GM18517 (cell line): ENCODE results near the gene NT5DC2.

Source experiments
- ATAC-seq: cut with Tn5 transposase; IDR thresholded peaks from one replicate; pipeline ENCODE4 v1.9.1; 2021; ENCODE audit warnings: mild to moderate bottlenecking, moderate library complexity; ENCODE audit not compliant: unreplicated experiment

Gene NT5DC2

DNA sequence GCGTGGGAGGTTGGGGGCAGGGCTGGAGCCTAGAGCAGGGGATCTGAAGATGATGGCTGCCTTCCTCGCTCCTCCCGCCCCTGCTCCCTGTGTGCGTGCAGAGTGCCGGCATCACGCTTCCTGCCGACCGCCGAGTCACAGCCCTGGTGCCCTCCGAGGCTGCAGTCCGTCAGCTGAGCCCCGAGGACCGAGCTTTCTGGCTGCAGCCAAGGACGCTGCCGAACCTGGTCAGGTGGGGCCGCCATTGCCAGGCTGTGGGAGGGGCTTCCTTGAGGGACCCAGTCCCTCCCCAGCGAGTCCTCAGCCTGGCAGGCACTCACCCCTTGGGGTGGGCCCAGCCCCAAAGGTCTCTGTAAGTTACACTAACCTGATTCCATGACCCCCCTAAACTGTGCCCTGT, 20.9 kb downstream of the NT5DC2 start:
- ATAC-seq: no peak

DNA sequence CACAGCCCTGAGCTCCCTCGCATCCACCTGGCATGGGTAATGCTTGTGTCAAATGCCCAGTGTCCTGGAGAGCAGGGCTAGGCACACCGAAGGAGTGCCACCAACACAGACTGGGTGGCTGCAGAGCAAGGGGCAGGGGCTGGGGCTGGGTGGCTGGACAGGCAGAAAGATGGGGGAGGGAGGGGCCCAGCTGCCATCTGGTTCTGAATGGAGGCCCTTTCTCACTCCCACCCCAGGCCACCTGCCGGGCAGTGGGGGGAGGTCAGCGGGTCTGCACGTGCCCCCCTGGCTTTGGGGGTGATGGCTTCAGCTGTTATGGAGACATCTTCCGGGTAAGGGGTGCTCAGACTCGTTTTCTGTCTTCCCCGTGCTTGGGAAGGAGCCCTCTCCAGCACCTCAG, 21.6 kb downstream of the NT5DC2 start:
- ATAC-seq: no peak

DNA sequence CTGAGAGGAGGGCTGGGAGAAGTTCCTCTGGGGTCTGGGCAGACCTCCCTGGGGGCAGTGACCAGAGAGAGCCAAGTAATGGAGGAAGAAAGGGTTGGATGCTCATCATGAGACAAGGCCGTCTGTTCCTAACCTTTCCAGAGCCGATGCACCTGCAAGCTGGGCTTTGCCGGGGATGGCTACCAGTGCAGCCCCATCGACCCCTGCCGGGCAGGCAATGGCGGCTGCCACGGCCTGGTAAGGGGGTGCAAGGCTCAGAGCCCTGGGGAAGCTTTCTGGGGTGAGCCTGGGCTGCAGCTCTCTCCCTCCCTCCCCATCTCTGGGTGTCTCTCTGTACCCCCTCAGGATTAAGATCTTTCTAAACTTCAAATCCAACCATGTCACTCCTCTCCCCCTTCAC, 22.1 kb downstream of the NT5DC2 start:
- ATAC-seq: no peak

DNA sequence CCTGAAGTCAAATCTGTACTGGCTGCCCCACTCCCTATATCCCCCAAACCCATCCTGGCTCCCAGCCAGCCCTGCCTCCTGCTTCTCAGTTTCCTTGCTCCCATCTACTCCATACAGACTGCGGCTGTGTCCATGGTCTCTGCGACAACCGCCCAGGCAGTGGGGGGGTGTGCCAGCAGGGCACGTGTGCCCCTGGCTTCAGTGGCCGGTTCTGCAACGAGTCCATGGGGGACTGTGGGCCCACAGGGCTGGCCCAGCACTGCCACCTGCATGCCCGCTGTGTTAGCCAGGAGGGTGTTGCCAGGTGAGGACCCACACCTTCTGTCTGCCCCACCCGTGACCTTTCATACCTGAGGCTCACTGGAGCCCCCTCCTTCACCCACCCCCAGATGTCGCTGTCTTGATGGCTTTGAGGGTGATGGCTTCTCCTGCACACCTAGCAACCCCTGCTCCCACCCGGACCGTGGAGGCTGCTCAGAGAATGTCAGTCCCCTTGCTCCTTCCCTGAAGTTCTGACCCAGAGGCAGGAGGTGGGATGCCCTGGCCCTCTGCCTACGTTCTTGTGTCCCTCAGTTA, 23.8 kb downstream of the NT5DC2 start:
- ATAC-seq: no peak

DNA sequence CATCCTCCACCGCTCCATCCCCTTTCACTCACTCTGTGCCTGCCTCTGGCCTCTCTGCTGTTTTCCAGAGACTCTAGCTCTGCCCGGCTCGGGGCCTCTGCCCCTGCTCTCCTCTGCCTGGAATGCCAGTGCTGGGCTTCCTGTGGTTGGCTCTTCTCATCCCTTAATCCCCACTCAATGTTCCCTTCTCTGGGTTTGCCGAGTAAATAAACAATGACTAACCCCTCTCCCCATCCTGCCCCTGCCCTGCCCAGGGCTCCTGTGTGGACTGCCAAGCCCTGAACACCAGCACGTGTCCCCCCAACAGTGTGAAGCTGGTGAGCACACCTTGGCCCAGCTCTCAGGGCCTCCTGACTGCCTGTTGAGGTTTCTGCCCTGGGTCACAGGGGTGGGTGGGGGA, 26.3 kb downstream of the NT5DC2 start:
- no peak for ATAC-seq

DNA sequence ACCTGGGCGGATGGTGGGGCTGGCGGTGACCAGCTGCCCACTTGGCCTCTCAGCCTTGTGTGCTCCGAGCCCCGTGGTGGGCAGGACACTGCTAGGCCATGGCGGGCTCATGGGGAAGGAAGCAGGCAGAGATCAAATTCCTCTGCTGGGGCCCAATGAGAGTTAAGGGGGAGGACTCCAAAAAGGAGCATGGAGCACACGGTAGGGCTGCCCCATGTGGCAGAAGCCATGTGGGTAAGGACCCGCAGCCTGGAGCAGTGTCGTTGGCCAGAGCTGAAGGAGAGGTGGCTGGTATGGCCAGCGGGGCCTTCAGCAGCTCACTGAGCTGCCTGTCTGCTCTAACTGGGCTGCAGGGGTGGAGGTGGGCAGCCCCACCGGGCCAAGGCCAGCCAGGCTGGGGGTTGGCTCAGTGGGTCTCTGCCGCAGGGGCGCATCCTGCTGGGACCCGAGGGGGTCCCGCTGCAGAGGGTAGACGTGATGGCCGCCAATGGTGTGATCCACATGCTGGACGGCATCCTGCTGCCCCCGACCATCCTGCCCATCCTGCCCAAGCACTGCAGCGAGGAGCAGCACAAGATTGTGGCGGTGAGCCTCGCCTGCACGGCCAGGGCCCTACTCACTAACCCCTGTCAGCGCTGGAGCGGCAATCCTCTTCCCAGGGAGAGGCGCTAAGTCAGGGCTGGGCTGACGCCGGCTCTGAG, 27.2 kb downstream of the NT5DC2 start:
- ATAC-seq: no peak

DNA sequence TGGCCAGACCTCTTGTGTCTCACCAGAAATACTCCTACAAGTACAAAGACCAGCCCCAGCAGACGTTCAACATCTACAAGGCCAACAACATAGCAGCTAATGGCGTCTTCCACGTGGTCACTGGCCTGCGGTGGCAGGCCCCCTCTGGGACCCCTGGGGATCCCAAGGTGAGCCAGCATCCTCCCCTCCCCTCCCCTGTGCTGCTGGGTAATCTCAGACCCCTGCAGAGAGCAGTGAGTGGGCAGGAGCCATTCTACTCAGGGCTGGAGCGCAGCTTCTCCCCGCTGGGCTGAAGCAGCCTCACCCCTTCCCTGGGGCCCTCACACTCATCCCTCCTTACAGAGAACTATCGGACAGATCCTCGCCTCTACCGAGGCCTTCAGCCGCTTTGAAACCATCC, 28.7 kb downstream of the NT5DC2 start:
- no peak for ATAC-seq

DNA sequence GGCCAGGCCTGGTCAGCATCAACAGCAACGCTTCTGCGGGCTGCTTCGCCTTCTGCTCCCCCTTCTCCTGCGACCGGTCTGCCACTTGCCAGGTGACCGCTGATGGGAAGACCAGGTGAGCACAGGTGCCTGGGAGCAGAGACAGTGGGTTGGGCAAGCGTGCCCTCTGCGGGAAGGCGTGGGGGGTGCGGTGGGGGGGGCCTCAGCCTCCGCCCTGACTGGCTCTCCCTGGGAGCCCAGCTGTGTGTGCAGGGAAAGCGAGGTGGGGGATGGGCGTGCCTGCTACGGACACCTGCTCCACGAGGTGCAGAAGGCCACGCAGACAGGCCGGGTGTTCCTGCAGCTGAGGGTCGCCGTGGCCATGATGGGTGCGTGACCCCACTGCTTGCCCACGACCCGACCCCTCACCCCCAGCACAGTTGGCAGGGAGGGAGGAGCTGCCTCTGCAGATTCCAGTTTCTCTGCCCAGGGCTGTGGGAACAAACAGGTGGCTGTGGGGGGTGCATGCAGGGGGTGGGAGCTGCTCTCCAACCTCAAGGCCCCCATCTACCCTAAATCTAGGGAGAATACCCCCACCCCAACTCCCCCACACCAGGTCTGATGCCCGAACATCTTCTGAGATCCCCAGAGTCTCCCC, 29.8 kb downstream of the NT5DC2 start:
- ATAC-seq: no peak

DNA sequence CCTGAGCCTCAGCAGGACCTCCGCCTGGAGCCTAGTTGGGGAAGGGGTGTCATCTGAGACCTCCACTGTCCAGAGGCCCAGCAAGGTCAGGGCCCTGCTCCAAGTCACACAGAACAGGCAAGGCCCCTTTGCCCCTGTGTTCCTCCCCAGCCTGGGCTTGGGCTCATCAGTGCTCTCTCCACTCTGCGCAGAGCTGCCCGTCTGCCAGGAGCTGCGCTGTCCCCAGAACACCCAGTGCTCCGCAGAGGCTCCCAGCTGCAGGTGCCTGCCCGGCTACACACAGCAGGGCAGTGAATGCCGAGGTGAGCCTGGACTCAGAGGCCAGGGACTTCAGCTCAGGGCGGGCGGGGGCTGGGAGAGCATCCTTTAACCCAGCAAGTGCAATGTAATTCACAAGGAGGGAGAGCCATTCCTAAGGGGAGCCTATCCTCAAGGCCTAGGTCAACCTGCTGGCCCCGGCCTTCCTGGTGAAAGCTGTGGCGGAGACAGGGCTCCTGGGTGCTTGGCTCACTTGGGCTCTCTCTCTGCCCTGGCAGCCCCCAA, 30.8 kb downstream of the NT5DC2 start:
- ATAC-seq: no peak

DNA sequence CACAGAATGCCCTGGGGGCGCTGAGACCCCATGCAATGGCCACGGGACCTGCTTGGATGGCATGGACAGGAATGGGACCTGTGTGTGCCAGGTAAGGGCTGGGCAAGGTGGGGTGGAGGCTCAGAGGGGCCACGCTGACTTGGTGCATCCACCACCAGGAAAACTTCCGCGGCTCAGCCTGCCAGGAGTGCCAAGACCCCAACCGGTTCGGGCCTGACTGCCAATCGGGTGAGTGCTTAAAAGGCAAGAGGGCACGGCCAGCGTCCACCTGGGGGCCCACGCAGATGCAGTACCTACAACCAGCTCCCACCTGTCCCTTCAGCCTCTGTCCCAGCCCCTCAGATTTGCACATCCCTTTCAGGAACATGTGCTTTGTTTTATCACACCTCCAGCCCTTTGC, 31.7 kb downstream of the NT5DC2 start:
- ATAC-seq: no peak

DNA sequence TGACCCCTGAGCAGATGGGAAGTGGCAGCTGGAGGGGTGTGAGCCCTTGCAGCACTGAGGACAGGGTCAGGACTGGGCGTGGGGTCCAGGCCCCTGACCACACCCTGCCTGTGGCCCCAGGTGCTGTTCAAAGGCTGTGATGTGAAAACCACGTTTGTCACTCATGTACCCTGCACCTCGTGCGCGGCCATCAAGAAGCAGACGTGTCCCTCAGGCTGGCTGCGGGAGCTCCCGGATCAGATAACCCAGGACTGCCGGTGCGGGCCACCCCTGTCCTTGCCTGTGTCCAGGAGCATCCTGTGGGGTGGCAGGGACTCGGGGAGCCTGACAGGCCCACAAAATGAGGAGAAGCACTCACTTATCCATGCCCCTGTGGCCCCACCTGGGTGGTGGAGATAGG, 32.6 kb downstream of the NT5DC2 start:
- ATAC-seq: no peak

DNA sequence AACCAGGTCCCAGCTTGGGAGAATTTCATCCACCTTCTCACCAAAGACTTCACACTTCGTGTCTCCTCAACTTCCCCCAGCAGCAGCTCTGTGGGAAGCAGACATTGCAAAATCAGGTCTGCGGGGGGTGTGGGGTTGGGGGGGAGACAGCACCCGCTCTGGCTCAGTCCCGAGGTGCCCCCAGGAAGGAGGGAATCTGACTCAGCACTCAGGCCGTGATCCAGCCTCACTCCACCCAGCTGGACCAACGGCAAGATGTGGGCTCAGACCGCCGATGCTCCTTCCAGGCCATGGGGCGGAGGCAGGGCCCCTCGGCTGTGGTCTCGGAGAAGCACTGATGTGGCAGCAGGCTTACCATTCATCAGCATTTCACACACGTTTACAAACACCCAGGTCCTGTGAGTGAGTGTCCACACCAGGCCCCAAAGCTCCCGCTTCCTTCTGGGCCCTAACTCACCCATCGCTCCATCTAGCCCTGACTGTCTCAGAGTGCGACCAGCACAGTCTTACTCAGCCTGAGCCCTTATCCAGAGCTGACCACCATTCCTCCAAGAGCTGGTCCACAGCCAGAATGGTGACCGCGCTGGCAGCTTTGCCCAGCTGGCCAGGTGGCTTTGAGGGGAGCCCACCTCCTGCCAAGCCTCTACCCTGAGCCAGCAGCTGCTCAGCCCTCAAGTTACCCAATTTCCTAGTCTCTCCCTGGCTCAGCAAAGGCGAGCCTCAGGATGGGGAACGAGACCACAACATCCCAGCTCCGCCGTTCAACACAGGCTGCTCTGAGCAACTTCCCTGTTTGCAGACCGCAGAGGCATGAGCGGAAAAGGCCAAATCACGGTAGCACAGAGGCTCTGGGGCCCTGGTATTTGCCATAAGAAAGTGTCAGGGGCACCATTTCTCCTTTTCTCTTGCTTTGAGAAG, 35.3 kb downstream of the NT5DC2 start:
- no peak for ATAC-seq

DNA sequence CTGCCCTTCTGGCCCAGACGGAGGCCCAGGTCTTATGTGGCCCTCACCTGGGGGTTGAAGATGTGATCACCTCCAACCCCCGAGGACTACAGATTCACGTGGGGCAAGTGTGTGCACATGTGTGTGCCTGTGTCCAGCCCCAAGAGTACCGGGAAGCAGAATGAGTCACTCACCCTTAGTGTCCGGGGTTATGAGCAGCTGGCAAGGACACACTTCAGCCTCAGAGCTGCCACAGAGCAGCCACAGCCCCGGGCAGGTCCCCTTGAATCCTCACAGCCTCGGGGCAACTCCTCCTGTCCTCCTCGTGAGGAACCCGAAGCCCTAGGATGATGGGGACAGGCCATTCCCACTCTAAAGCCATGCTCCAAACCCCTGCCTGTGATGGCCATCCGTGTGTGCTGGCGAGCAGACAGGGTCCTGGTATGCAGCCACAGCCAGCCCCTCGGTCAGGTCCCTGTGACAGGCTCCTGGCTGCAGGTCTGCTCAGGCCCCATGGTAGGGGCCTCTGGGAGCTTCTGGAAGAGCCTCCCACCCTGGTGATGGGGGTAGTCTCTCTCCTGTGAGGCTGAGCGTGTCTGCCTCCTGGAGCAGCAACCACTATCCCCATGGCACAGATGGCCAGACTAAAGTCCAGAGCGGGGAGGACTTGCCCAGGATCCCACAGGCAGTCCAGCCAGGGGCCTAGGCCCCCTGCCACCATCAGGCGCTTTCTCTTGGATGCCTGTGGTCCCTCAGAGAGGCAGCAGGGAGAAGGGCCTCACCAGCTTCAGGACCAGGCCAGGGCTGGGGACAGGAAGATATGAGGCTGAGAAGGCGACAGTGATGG, 37.7 kb downstream of the NT5DC2 start:
- no peak for ATAC-seq

DNA sequence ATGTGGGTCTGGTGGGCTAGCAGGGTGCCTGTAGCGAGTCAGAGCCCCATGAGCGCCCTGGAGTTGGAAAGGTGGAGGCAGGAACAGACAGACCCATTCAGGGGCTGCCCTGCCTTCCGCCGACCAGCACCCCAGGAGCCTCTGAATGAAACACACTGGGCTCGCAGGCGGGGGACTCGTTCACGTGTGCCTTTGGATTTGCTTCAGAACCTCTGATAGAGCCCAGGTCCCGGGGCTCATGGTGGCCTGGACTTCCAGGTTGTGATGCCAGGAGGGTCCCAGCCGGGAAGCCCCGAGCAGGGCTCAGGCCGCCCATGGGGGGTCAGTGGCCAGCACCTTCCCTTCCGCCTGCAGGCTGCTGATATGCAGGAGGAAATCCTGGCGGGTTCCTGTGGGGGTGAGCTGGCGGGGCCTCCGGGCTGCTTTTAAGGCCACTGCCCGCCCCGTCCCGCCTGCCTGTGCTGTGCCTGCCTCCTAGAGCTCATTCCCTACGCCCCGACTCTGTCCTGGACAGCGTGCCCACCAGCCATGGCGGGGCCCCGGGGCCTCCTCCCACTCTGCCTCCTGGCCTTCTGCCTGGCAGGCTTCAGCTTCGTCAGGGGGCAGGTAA, 38.7 kb downstream of the NT5DC2 start, which contains the start of gene STAB1:
Gene STAB1, plus strand, starts transcription at position 453 of the 610 bp plus-strand sequence. Its CDS starts 76 bp downstream, at position 529.
- ATAC-seq: no peak

DNA sequence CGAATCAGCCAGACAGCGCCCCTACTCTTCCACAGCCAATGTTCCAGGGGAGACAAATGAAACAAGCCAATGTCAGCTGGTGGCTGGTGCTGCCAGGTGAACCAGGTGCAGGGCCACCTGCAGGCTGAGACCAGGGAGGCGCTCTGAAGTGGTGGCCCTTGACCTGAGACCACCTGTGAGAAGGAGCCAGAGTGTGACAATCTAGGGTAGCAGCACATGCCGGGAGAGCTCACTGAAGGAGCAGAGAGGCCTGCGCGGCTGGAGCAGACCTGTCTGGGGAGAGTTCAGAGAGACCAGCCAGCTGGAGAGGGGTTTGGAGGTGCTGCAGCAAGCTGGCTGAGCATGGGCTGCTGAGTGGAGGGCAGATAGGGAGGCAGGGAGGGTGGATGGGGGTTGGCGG, 39.2 kb downstream of the NT5DC2 start:
- no peak for ATAC-seq

DNA sequence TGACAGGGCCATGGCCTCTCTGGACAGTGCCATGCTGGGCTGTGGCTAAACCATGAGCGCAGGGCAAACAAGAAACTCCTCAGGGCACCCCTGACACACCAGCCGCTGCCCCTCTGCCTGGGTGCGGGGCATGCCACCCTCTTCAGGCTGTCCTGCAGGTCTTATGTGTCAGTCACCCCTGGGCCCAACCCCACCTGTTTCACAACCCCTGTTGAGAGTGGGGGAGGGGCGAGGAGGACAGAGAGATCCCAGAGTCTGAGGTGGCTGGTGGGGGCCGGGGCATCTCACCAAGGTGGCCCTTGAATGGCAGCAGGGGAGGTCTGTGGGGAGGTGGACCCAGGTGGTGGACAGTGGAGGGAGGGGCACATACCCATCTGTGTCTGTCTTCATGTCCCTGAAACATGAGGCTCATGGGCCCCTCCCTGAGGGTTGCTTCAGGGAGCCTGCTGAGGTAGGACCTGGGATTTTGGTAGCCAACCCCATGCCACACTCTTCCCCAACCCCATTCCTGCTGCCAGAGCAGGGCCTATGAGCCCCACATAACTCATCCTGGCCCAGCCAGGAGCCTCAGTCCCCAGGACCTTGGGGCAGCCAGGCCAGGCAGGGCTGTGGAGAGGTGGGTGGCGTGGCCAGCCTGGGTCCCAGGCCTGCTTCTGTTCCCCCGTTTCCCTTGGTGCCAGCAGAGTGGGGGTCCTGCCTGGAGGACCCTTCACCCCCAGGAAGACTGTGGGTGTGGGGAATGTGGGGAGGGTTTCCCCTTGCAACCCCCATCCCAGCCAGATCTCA, 40.2 kb downstream of the NT5DC2 start:
- ATAC-seq: no peak

DNA sequence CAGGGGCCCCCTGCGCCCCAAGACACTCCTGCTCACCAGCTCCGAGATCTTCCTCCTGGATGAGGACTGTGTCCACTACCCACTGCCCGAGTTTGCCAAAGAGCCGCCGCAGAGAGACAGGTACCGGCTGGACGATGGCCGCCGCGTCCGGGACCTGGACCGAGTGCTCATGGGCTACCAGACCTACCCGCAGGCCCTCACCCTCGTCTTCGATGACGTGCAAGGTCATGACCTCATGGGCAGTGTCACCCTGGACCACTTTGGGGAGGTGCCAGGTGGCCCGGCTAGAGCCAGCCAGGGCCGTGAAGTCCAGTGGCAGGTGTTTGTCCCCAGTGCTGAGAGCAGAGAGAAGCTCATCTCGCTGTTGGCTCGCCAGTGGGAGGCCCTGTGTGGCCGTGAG, 41.6 kb downstream of the NT5DC2 start:
- ATAC-seq: no peak

DNA sequence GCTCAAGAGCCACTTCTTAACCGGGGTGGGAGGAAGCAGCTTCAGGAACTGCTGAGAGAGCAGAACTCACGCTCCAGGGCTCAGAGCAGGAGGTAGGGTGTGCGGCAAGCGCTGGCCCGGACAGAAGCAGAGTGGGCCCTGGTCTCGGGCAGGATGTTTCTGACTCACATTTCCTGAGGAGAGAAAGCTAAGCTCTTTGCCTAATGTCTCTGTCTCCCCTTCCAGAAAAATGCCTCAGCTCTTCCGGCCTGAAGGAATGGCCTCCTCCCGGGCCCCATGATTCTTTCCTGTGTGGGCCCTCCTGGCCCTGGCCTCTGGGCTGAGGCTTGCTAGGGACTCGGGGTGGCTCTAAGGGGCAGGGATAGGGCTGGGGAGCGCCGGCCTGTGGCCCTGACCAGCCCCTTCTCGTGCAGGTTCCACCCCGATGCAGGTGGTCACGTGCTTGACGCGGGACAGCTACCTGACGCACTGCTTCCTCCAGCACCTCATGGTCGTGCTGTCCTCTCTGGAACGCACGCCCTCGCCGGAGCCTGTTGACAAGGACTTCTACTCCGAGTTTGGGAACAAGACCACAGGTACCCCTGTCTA, 42.6 kb downstream of the NT5DC2 start:
- no peak for ATAC-seq
